Naive thymus-derived CD8-positive, alpha-beta T cell (primary cell): ENCODE data around the gene FBXW2. TPM values are rescaled to one million over a fixed set of nuclear protein-coding genes. Genes with fewer than 3 reads are reported as not detected.

ENCODE experiments used
- ATAC-seq, 2 donors: fragments of 150-1000 bp; cut with Tn5 transposase in 1 of 2; sonication (Bioruptor Pico), chemical (Tn5 transposase) in 1 of 2; 1 replicate in 1 of 2; 2 replicates in 1 of 2; pipeline ENCODE4 v1.10.0; 2021; ENCODE audit warnings: mild to moderate bottlenecking in 2 of 2, moderate library complexity in 2 of 2
- POLR2A ChIA-PET: fragments of 350-600 bp; sonication (Branson Sonifier 250); formaldehyde crosslinking; loops from one replicate; lab custom pipeline; 2021; ENCODE audit warnings: antibody characterized with exemption; lab: Charles Lee
- DNase-seq, 10 donors: peaks; one replicate each; pipeline versions ENCODE4 v3.0.0 to v3.0.0-alpha.2; 2020 to 2022
- H3K27ac Mint-ChIP-seq, 10 donors: one replicate each; pipeline ENCODE4 v1.8.0; 2020 to 2022; ENCODE audit warnings: mild to moderate bottlenecking in 10 of 10, mixed read lengths in 10 of 10, moderate library complexity in 4 of 10, inconsistent platforms in 1 of 10
- H3K27me3 Mint-ChIP-seq, 5 donors: one replicate each; pipeline ENCODE4 v1.8.0; 2021 to 2022; ENCODE audit warnings: mixed read lengths in 5 of 5
- H3K36me3 Mint-ChIP-seq, 3 donors: one replicate each; pipeline ENCODE4 v1.8.0; 2020 to 2022; ENCODE audit warnings: mixed read lengths in 3 of 3, mild to moderate bottlenecking in 2 of 3, inconsistent platforms in 1 of 3
- H3K4me1 Mint-ChIP-seq, 4 donors: one replicate each; pipeline ENCODE4 v1.8.0; 2021 to 2022; ENCODE audit warnings: mixed read lengths in 4 of 4
- H3K4me3 Mint-ChIP-seq, 10 donors: one replicate each; pipeline ENCODE4 v1.8.0; 2020 to 2022; ENCODE audit warnings: mild to moderate bottlenecking in 10 of 10, mixed read lengths in 10 of 10, moderate library complexity in 6 of 10, inconsistent platforms in 1 of 10
- H3K9me3 Mint-ChIP-seq, 9 donors: one replicate each; pipeline ENCODE4 v1.8.0; 2020 to 2022; ENCODE audit warnings: mixed read lengths in 9 of 9, mild to moderate bottlenecking in 3 of 9, inconsistent platforms in 1 of 9, moderate library complexity in 1 of 9
- polyA plus RNA-seq, 3 donors: library from polyadenylated mRNA; unstranded; fragments of 300-500 nt; fragmentation: Illumina TruSeq; gene quantifications; one replicate each; pipeline ENCODE4 v1.2.3, GENCODE V29; 2021
- total RNA-seq, 8 experiments: library from RNA in 2 of 8; stranded (reverse) in 2 of 8; gene quantifications; one replicate each; pipeline ENCODE4 v1.2.3 and lab custom pipeline; 2021 to 2026

FBXW2 gene
- total RNA-seq (10 to 100 TPM; 76.9 to 81.8 TPM), polyA plus RNA-seq (10 to 100 TPM; 29.6 to 37.1 (median 31.7) TPM), total RNA-seq (lab: John Stamatoyannopoulos, UW) (87.1 to 160 (median 132) reads per million in 6 experiments)

GRCh38 chr9:120792898-120793765 lies at the start of gene FBXW2:
FBXW2 (minus strand) TSS chr9:120793416; CDS start chr9:120788258, 5,158 bp downstream.
- H3K27me3 Mint-ChIP-seq, result no peaks in the 10 kb centered on the region
- ATAC-seq (peak; percentile 81 to 84), DNase-seq (peak; percentile 75 to 87 (median 80))
- H3K9me3 Mint-ChIP-seq, result no peaks in the 10 kb centered on the region
- H3K36me3 Mint-ChIP-seq, result peaks cover 3 to 29% (median 5%) of the 10 kb centered on the region in 3 donors
- POLR2A ChIA-PET, result interaction anchor here (0.8 to 2.1 kb wide), 31 partner anchors 9 to 409 kb away, joined by 3 to 27 read pairs (median 5); partner anchors contain the start of genes PHF19, PSMD5, RAB14 and TRAF1
- peaks cover 20 to 58% (median 56%) of the 10 kb centered on the region in 4 donors for H3K4me1 Mint-ChIP-seq
- H3K27ac Mint-ChIP-seq, result peak within 1 kb of the TSS; percentile 90 to 99 (median 97)
- peak within 1 kb of the TSS; percentile 82 to 98 (median 91) for H3K4me3 Mint-ChIP-seq

- Mint-ChIP-seq H3K36me3 (peaks cover 0 to 49% (median 18%) of the 10 kb centered on the region in 3 donors), H3K27me3 (no peaks in the 10 kb centered on the region), H3K4me3 (peak overlapping the region; percentile 90 to 100 (median 93)), H3K4me1 (peaks cover 39 to 82% (median 78%) of the 10 kb centered on the region in 4 donors), H3K9me3 (peaks cover 0 to 6% (median 0%) of the 10 kb centered on the region in 9 donors), H3K27ac (peak overlapping the region; percentile 92 to 98 (median 96))
- ATAC-seq (peak; percentile 0 to 4), DNase-seq (no peak)
- POLR2A ChIA-PET, result interaction anchor here (0.6 to 3.1 kb wide), 22 partner anchors 10 to 279 kb away, joined by 3 to 18 read pairs (median 4); partner anchors contain the start of genes FBXW2 and TRAF1
These were observed 48.9 kb upstream of the FBXW2 start for GRCh38 chr9:120841930-120842684.

- DNase-seq, result no peak
- Mint-ChIP-seq H3K4me1 (peaks cover 32 to 57% (median 51%) of the 10 kb centered on the region in 4 donors), H3K4me3 (peak overlapping the region in 7 of 10 donors; percentile 1 to 47 (median 15)), H3K27me3 (no peaks in the 10 kb centered on the region), H3K9me3 (peaks cover 0 to 4% (median 0%) of the 10 kb centered on the region in 9 donors), H3K36me3 (peaks cover 0 to 65% (median 15%) of the 10 kb centered on the region in 3 donors), H3K27ac (peak overlapping the region in 8 of 10 donors; percentile 5 to 74 (median 60))
- no peak for ATAC-seq
- POLR2A ChIA-PET, result no interaction called here
These were observed 45.9 kb upstream of the FBXW2 start for GRCh38 chr9:120839146-120839545.

- Mint-ChIP-seq H3K27me3 (no peaks in the 10 kb centered on the region), H3K4me3 (no peak overlapping the region), H3K27ac (peak overlapping the region in 6 of 10 donors; percentile 14 to 80 (median 46)), H3K36me3 (peaks cover 0 to 75% (median 14%) of the 10 kb centered on the region in 3 donors), H3K4me1 (peaks cover 31 to 49% (median 43%) of the 10 kb centered on the region in 4 donors), H3K9me3 (peaks cover 0 to under 1% (median 0%) of the 10 kb centered on the region in 9 donors)
- POLR2A ChIA-PET, result interaction anchor here (1.8 kb wide), 1 partner anchor 45 kb away, joined by 3 read pairs; the partner anchor contains the start of gene FBXW2
- ATAC-seq, result no peak
- DNase-seq, result no peak
These were observed 44.7 kb upstream of the FBXW2 start for GRCh38 chr9:120837921-120838320.

- ATAC-seq, result no peak
- H3K36me3 Mint-ChIP-seq, result peaks cover 10 to 83% (median 23%) of the 10 kb centered on the region in 3 donors
- peak overlapping the region in 1 of 10 donors; percentile 33 for H3K27ac Mint-ChIP-seq
These were observed 40.1 kb upstream of the FBXW2 start for GRCh38 chr9:120833325-120833724.

GRCh38 chr9:120832807-120833206 lies 39.6 kb upstream of the FBXW2 start:
- POLR2A ChIA-PET, result interaction anchor here (0.9 to 1.1 kb wide), 3 partner anchors 10 to 39 kb away, joined by 3 to 5 read pairs (median 3); partner anchors contain the start of genes FBXW2 and PSMD5
- H3K36me3 Mint-ChIP-seq, result peaks cover 10 to 85% (median 23%) of the 10 kb centered on the region in 3 donors
- DNase-seq (no peak), ATAC-seq (no peak)
- H3K4me3 Mint-ChIP-seq, result no peak overlapping the region
- peaks cover 6 to 17% (median 9%) of the 10 kb centered on the region in 4 donors for H3K4me1 Mint-ChIP-seq
- H3K27ac Mint-ChIP-seq, result peak overlapping the region in 2 of 10 donors; percentile 16 to 33
- H3K27me3 Mint-ChIP-seq, result no peaks in the 10 kb centered on the region
- no peaks in the 10 kb centered on the region for H3K9me3 Mint-ChIP-seq

More at GRCh38 chr9:120833325-120833724, 40.1 kb upstream of the FBXW2 start:
- Mint-ChIP-seq H3K4me1 (peaks cover 11 to 18% (median 13%) of the 10 kb centered on the region in 4 donors), H3K4me3 (no peak overlapping the region), H3K9me3 (no peaks in the 10 kb centered on the region), H3K27me3 (no peaks in the 10 kb centered on the region)
- POLR2A ChIA-PET, result interaction anchor here (0.6 to 0.9 kb wide), 2 partner anchors 13 to 124 kb away, joined by 3 to 7 read pairs; no protein-coding TSS in a partner anchor
- no peak for DNase-seq

GRCh38 chr9:120830865-120831264 lies 37.6 kb upstream of the FBXW2 start:
- POLR2A ChIA-PET, result no interaction called here
- H3K4me1 Mint-ChIP-seq, result peaks cover 0 to 14% (median 2%) of the 10 kb centered on the region in 4 donors
- no peak for DNase-seq

GRCh38 chr9:120830151-120830550 lies 36.9 kb upstream of the FBXW2 start:
- no peak for DNase-seq
- Mint-ChIP-seq H3K4me3 (no peak overlapping the region), H3K4me1 (peaks cover 0 to 13% (median 1%) of the 10 kb centered on the region in 4 donors), H3K9me3 (no peaks in the 10 kb centered on the region), H3K27ac (no peak overlapping the region), H3K27me3 (no peaks in the 10 kb centered on the region), H3K36me3 (peaks cover 10 to 89% (median 23%) of the 10 kb centered on the region in 3 donors)
- POLR2A ChIA-PET, result no interaction called here
- ATAC-seq, result no peak

More at GRCh38 chr9:120830865-120831264, 37.6 kb upstream of the FBXW2 start:
- no peaks in the 10 kb centered on the region for H3K9me3 Mint-ChIP-seq
- no peak overlapping the region for H3K4me3 Mint-ChIP-seq
- no peaks in the 10 kb centered on the region for H3K27me3 Mint-ChIP-seq
- ATAC-seq, result no peak
- no peak overlapping the region for H3K27ac Mint-ChIP-seq
- peaks cover 10 to 89% (median 25%) of the 10 kb centered on the region in 3 donors for H3K36me3 Mint-ChIP-seq

GRCh38 chr9:120829650-120830049 lies 36.4 kb upstream of the FBXW2 start:
- H3K9me3 Mint-ChIP-seq, result no peaks in the 10 kb centered on the region
- ATAC-seq, result no peak
- H3K36me3 Mint-ChIP-seq, result peaks cover 13 to 88% (median 26%) of the 10 kb centered on the region in 3 donors
- H3K27ac Mint-ChIP-seq, result peak overlapping the region in 2 of 10 donors; percentile 12 to 52
- POLR2A ChIA-PET, result no interaction called here
- no peak for DNase-seq
- H3K4me3 Mint-ChIP-seq, result no peak overlapping the region
- H3K27me3 Mint-ChIP-seq, result no peaks in the 10 kb centered on the region
- peaks cover 0 to 13% (median 1%) of the 10 kb centered on the region in 4 donors for H3K4me1 Mint-ChIP-seq

- Mint-ChIP-seq H3K27me3 (no peaks in the 10 kb centered on the region), H3K27ac (peak overlapping the region in 2 of 10 donors; percentile 15)
These were observed 26.9 kb upstream of the FBXW2 start for GRCh38 chr9:120820095-120820494.

GRCh38 chr9:120818595-120818994 lies 25.4 kb upstream of the FBXW2 start:
- Mint-ChIP-seq H3K9me3 (no peaks in the 10 kb centered on the region), H3K27ac (peak overlapping the region in 2 of 10 donors; percentile 4 to 47), H3K27me3 (no peaks in the 10 kb centered on the region), H3K4me3 (no peak overlapping the region), H3K4me1 (no peaks in the 10 kb centered on the region), H3K36me3 (peaks cover 5 to 84% (median 46%) of the 10 kb centered on the region in 3 donors)
- POLR2A ChIA-PET, result no interaction called here
- ATAC-seq (no peak), DNase-seq (no peak)

More at GRCh38 chr9:120820095-120820494, 26.9 kb upstream of the FBXW2 start:
- Mint-ChIP-seq H3K36me3 (peaks cover 9 to 92% (median 43%) of the 10 kb centered on the region in 3 donors), H3K9me3 (no peaks in the 10 kb centered on the region), H3K4me1 (no peaks in the 10 kb centered on the region), H3K4me3 (no peak overlapping the region)
- POLR2A ChIA-PET, result no interaction called here
- ATAC-seq, result no peak
- DNase-seq, result no peak
